ENCODE data around the gene LIN7A. TPM values are rescaled to one million over a fixed set of nuclear protein-coding genes. Genes with fewer than 3 reads are reported as not detected.

The LIN7A gene
- total RNA-seq, 1 experiment from 2014 or later: 16.2 TPM

GRCh38 chr12:80834724-80835123 is 103.0 kb downstream of the LIN7A start:
- Mint-ChIP-seq H3K4me3 (ENCODE audit: unreplicated experiment) (no peak overlapping the region), H3K27me3 (ENCODE audit: insufficient read depth, unreplicated experiment) (no peaks in the 10 kb centered on the region), H3K4me1 (ENCODE audit: low read depth, unreplicated experiment) (peaks cover 27% of the 10 kb centered on the region), H3K27ac (ENCODE audit: unreplicated experiment) (no peak overlapping the region), H3K36me3 (ENCODE audit: insufficient read depth, unreplicated experiment) (peaks cover 5% of the 10 kb centered on the region), H3K9me3 (ENCODE audit: unreplicated experiment) (no peaks in the 10 kb centered on the region)
- no TSS peak for BruUV-seq (replicated peaks)
- no peaks in the 10 kb centered on the region for H3K36me3 ChIP-seq (ENCODE audit: control insufficient read depth, insufficient read depth, low read length)
- no peaks in the 10 kb centered on the region for H3K27me3 ChIP-seq (replicated peaks; ENCODE audit: control insufficient read depth, insufficient read depth, low read length)
- H3K9me3 ChIP-seq: no peaks in the 10 kb centered on the region
- CTCF ChIA-PET: no interaction called here
- no peak for DNase-seq
- POLR2A ChIA-PET: no interaction called here
- peaks cover 27% of the 10 kb centered on the region for H3K4me1 ChIP-seq
- H3K4me3 ChIP-seq (ENCODE audit: low read depth, low read length): no peak overlapping the region
- intact Hi-C loops (cut with micrococcal nuclease; ENCODE audit: unreplicated experiment): loop anchor here (5.0 kb wide), 1 partner anchor 103 kb away; the partner anchor contains the start of gene LIN7A
- TF ChIP-seq, protein P1, sequence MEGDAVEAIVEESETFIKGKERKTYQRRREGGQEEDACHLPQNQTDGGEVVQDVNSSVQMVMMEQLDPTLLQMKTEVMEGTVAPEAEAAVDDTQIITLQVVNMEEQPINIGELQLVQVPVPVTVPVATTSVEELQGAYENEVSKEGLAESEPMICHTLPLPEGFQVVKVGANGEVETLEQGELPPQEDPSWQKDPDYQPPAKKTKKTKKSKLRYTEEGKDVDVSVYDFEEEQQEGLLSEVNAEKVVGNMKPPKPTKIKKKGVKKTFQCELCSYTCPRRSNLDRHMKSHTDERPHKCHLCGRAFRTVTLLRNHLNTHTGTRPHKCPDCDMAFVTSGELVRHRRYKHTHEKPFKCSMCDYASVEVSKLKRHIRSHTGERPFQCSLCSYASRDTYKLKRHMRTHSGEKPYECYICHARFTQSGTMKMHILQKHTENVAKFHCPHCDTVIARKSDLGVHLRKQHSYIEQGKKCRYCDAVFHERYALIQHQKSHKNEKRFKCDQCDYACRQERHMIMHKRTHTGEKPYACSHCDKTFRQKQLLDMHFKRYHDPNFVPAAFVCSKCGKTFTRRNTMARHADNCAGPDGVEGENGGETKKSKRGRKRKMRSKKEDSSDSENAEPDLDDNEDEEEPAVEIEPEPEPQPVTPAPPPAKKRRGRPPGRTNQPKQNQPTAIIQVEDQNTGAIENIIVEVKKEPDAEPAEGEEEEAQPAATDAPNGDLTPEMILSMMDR (IDR thresholded peaks at IDR 0.05; ENCODE audit: insufficient read depth in 1 of 2, low read depth in 1 of 2, low read length in 1 of 2, severe bottlenecking in 1 of 2, unreplicated experiment in 1 of 2): no peak

DNA sequence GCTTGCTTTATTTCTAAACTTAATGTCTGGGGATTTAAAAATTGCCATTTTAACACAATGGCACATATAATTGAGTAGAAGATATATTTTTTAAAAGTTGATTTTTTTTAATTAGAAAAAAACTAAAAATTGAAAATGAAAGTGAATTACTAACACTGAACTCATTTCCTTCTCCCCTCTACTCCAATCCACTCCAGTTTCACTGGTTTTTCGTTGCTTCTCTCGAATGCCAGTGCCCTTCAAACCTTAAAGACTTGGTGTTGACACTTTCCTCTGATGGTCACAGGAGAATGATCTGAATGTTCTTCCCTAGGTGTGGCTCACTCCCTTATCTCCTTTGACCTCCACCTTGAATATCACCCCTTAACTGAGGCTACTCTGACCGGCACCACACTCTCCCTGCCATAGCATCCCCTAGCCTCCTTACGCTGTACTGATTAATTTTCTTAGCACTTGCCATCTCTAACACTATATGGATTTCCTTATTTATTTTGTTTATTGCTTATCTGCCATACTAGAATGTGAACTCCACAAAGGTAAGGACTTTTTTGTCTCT is 107.1 kb downstream of the LIN7A start:
- Histone ChIP-seq H3K36me3 (ENCODE audit: control insufficient read depth, insufficient read depth, low read length) (no peaks in the 10 kb centered on the region), H3K4me1 (peaks cover 6% of the 10 kb centered on the region), H3K27me3 (replicated peaks; ENCODE audit: control insufficient read depth, insufficient read depth, low read length) (no peaks in the 10 kb centered on the region), H3K9me3 (no peaks in the 10 kb centered on the region), H3K4me3 (ENCODE audit: low read depth, low read length) (no peak overlapping the region)
- intact Hi-C loops (cut with micrococcal nuclease; ENCODE audit: unreplicated experiment): no loop called here
- H3K36me3 Mint-ChIP-seq (ENCODE audit: insufficient read depth, unreplicated experiment): no peaks in the 10 kb centered on the region
- no peaks in the 10 kb centered on the region for H3K9me3 Mint-ChIP-seq (ENCODE audit: unreplicated experiment)
- TF ChIP-seq, protein P1 (IDR thresholded peaks at IDR 0.05; ENCODE audit: insufficient read depth in 1 of 2, low read depth in 1 of 2, low read length in 1 of 2, severe bottlenecking in 1 of 2, unreplicated experiment in 1 of 2): no peak
- no peak for DNase-seq
- no peak overlapping the region for H3K4me3 Mint-ChIP-seq (ENCODE audit: unreplicated experiment)
- H3K27me3 Mint-ChIP-seq (ENCODE audit: insufficient read depth, unreplicated experiment): no peaks in the 10 kb centered on the region
- BruUV-seq (replicated peaks): no TSS peak
- H3K27ac Mint-ChIP-seq (ENCODE audit: unreplicated experiment): no peak overlapping the region
- ChIA-PET POLR2A (no interaction called here), CTCF (no interaction called here)
- peaks cover 23% of the 10 kb centered on the region for H3K4me1 Mint-ChIP-seq (ENCODE audit: low read depth, unreplicated experiment)

DNA sequence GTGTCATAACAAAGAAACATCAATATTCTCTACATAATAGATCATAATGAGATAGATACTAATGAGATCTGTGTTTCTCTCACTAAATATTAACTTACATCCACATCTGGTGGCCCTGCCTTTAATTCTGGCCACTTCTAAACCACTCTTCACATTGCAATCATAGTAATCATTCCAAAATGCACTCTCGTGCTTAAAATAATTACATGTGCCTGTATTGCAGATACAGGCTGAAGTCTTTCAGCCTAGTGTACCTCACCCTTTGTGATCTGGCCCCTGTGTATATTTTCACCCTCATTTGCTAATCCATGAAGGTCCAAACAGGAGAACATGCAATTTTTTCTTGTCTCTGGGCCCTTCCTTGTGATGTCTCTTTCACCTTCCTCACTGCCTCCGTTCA is 108.0 kb downstream of the LIN7A start:
- Mint-ChIP-seq H3K27me3 (ENCODE audit: insufficient read depth, unreplicated experiment) (no peaks in the 10 kb centered on the region), H3K4me3 (ENCODE audit: unreplicated experiment) (no peak overlapping the region), H3K36me3 (ENCODE audit: insufficient read depth, unreplicated experiment) (no peaks in the 10 kb centered on the region), H3K4me1 (ENCODE audit: low read depth, unreplicated experiment) (peaks cover 23% of the 10 kb centered on the region), H3K27ac (ENCODE audit: unreplicated experiment) (no peak overlapping the region), H3K9me3 (ENCODE audit: unreplicated experiment) (no peaks in the 10 kb centered on the region)
- BruUV-seq (replicated peaks): no TSS peak
- no peak for DNase-seq
- no peaks in the 10 kb centered on the region for H3K36me3 ChIP-seq (ENCODE audit: control insufficient read depth, insufficient read depth, low read length)
- TF ChIP-seq, protein P1 (IDR thresholded peaks at IDR 0.05; ENCODE audit: insufficient read depth in 1 of 2, low read depth in 1 of 2, low read length in 1 of 2, severe bottlenecking in 1 of 2, unreplicated experiment in 1 of 2): no peak
- no peak overlapping the region for H3K4me3 ChIP-seq (ENCODE audit: low read depth, low read length)
- H3K27me3 ChIP-seq (replicated peaks; ENCODE audit: control insufficient read depth, insufficient read depth, low read length): no peaks in the 10 kb centered on the region
- POLR2A ChIA-PET: no interaction called here
- CTCF ChIA-PET: no interaction called here
- intact Hi-C loops (cut with micrococcal nuclease; ENCODE audit: unreplicated experiment): no loop called here
- H3K4me1 ChIP-seq: peaks cover 6% of the 10 kb centered on the region
- no peaks in the 10 kb centered on the region for H3K9me3 ChIP-seq
